Spleen (tissue), 7 donors: Measurements from ENCODE around the gene SCD5.

ENCODE experiments used
- CTCF ChIP-seq, 11 experiments: fragments of 200-600 bp in 7 of 11; fragments of 450-650 bp in 4 of 11; sonication (generic) in 4 of 11; IDR thresholded peaks in 8 of 11; conservative IDR thresholded peaks in 3 of 11; 1 replicate in 7 of 11; 2 replicates in 4 of 11; pipeline versions ENCODE4 v1.4.0 to v1.8.0; 2016 to 2021; ENCODE audit warnings: antibody characterized with exemption in 11 of 11, inconsistent platforms in 4 of 11, mild to moderate bottlenecking in 1 of 11
- POLR2AphosphoS5 ChIP-seq, 3 donors: sonication (generic); formaldehyde crosslinking; IDR thresholded peaks; one replicate each; pipeline ENCODE4 v1.5.1; 2017; ENCODE audit warnings: antibody characterized with exemption in 3 of 3
- donor health status: DM: no; HTN: no; CAD: no; lungs with moderate emphysema.
- donor health status: DM: no; HTN: no; CAD: no.
- donor health status: DM: no; HTN: no; CAD: no.

GRCh38 chr4:82678051-82678450, 120.5 kb downstream of the SCD5 start:
- no peak for TF ChIP-seq CTCF (IDR thresholded peaks at IDR 0.05 in 8 of 11, conservative IDR thresholded peaks at IDR 0.05 in 3 of 11)
- TF ChIP-seq POLR2AphosphoS5 (IDR thresholded peaks at IDR 0.05), result no peak
